GM23338 (cell line): ENCODE measurements around the gene MEGF9. TPM values are rescaled to one million over a fixed set of nuclear protein-coding genes. Genes with fewer than 3 reads are reported as not detected.

Experiments
- ATAC-seq: fragments of 200-7000 bp; cut with Tn5 transposase; 3 replicates; pipeline ENCODE4 v1.9.1; 2020
- DNase-seq: peaks from one replicate; pipeline ENCODE4 v3.0.0-alpha.2; 2015; ENCODE audit warnings: low spot score
- H2AFZ ChIP-seq: fragments of 200-600 bp; sonication (generic); 2 replicates; pipeline ENCODE4 v1.8.0; 2016; ENCODE audit warnings: antibody characterized with exemption, mild to moderate bottlenecking, moderate library complexity
- H3F3A ChIP-seq: fragments of 200-600 bp; sonication (generic); replicated peaks from 2 replicates; pipeline ENCODE4 v1.8.0; 2017; ENCODE audit warnings: antibody characterized with exemption, mixed run types, low read depth
- H3K27ac ChIP-seq: fragments of 200-600 bp; sonication (generic); 2 replicates; pipeline ENCODE4 v1.6.1; 2016; ENCODE audit warnings: low read depth
- H3K27me3 ChIP-seq: fragments of 200-600 bp; sonication (generic); 2 replicates; pipeline ENCODE4 v1.8.0; 2016; ENCODE audit warnings: mild to moderate bottlenecking, mixed run types, moderate library complexity; ENCODE audit not compliant: insufficient read depth
- H3K36me3 ChIP-seq: fragments of 200-600 bp; sonication (generic); 2 replicates; pipeline ENCODE4 v1.8.0; 2016; ENCODE audit warnings: mild to moderate bottlenecking; ENCODE audit not compliant: insufficient read depth
- H3K4me1 ChIP-seq: fragments of 200-600 bp; sonication (generic); 2 replicates; pipeline ENCODE4 v1.8.0; 2016; ENCODE audit warnings: mild to moderate bottlenecking, moderate library complexity; ENCODE audit not compliant: insufficient read depth
- H3K4me2 ChIP-seq: fragments of 200-600 bp; sonication (generic); 2 replicates; pipeline ENCODE4 v1.7.1; 2017; ENCODE audit warnings: mixed run types
- H3K4me3 ChIP-seq: fragments of 200-600 bp; sonication (generic); 2 replicates; pipeline ENCODE4 v1.6.1; 2016; ENCODE audit warnings: mixed run types
- H3K79me2 ChIP-seq: fragments of 200-600 bp; sonication (generic); replicated peaks from 2 replicates; pipeline ENCODE4 v1.8.0; 2017; ENCODE audit warnings: mild to moderate bottlenecking; ENCODE audit not compliant: insufficient read depth
- H3K9me2 ChIP-seq: fragments of 200-600 bp; sonication (generic); 2 replicates; pipeline ENCODE4 v1.8.0; 2017; ENCODE audit not compliant: insufficient read depth
- H4K20me1 ChIP-seq: fragments of 200-600 bp; sonication (generic); replicated peaks from 2 replicates; pipeline ENCODE4 v1.8.0; 2017; ENCODE audit warnings: mild to moderate bottlenecking; ENCODE audit not compliant: insufficient read depth
- H3K27ac Mint-ChIP-seq: 2 replicates; pipeline ENCODE4 v1.8.0; 2020; ENCODE audit warnings: inconsistent platforms, mild to moderate bottlenecking, moderate library complexity, mixed read lengths
- H3K27me3 Mint-ChIP-seq: 3 replicates; pipeline ENCODE4 v1.8.0; 2022; ENCODE audit warnings: low read depth, mild to moderate bottlenecking, moderate library complexity, mixed read lengths, inconsistent platforms; ENCODE audit not compliant: insufficient read depth, poor library complexity
- H3K36me3 Mint-ChIP-seq: 3 replicates; pipeline ENCODE4 v1.8.0; 2021; ENCODE audit warnings: low read depth, mild to moderate bottlenecking, inconsistent platforms, moderate library complexity, mixed read lengths
- H3K4me1 Mint-ChIP-seq: 3 replicates; pipeline ENCODE4 v1.8.0; 2020; ENCODE audit warnings: mild to moderate bottlenecking, inconsistent platforms, mixed read lengths
- H3K4me3 Mint-ChIP-seq: 3 replicates; pipeline ENCODE4 v1.8.0; 2021; ENCODE audit warnings: moderate library complexity, mild to moderate bottlenecking, inconsistent platforms, mixed read lengths
- H3K9me3 Mint-ChIP-seq: 3 replicates; pipeline ENCODE4 v1.8.0; 2020; ENCODE audit warnings: moderate library complexity, mild to moderate bottlenecking, inconsistent platforms, mixed read lengths
- CREB1 ChIP-seq: fragments of 250-450 bp; sonication (Bioruptor Pico); IDR thresholded peaks from 2 replicates; pipeline ENCODE4 v1.5.0; 2020; ENCODE audit warnings: low read depth, mild to moderate bottlenecking, moderate library complexity
- EZH2 ChIP-seq: fragments of 200-600 bp; sonication (generic); IDR thresholded peaks from one replicate; pipeline ENCODE4 v1.8.0; 2017; ENCODE audit warnings: antibody characterized with exemption, mild to moderate bottlenecking, low read depth; ENCODE audit not compliant: unreplicated experiment
- EZH2phosphoT487 ChIP-seq: fragments of 200-600 bp; sonication (generic); IDR thresholded peaks from one replicate; pipeline ENCODE4 v1.8.1; 2018; ENCODE audit warnings: antibody characterized with exemption; ENCODE audit not compliant: unreplicated experiment
- JUNB ChIP-seq: IDR thresholded peaks from one replicate; pipeline ENCODE4 v1.6.1; 2016; ENCODE audit warnings: antibody characterized with exemption; ENCODE audit not compliant: unreplicated experiment
- NANOG ChIP-seq: IDR thresholded peaks from 2 replicates; pipeline ENCODE4 v1.6.1; 2016; ENCODE audit warnings: antibody characterized with exemption, borderline replicate concordance
- POLR2AphosphoS5 ChIP-seq: IDR thresholded peaks from 2 replicates; pipeline ENCODE4 v1.6.1; 2016; ENCODE audit warnings: antibody characterized with exemption, low read depth
- STAT1 ChIP-seq: IDR thresholded peaks from one replicate; pipeline ENCODE4 v1.6.1; 2016; ENCODE audit warnings: antibody characterized with exemption; ENCODE audit not compliant: unreplicated experiment
- ZNF114 ChIP-seq: fragments of 250-450 bp; sonication (Bioruptor Pico); IDR thresholded peaks from 2 replicates; pipeline ENCODE4 v1.5.0; 2020; ENCODE audit warnings: mild to moderate bottlenecking, moderate library complexity
- ZNF331 ChIP-seq: fragments of 250-450 bp; sonication (Bioruptor Pico); IDR thresholded peaks from 2 replicates; pipeline ENCODE4 v1.5.0; 2020; ENCODE audit warnings: low read depth, mild to moderate bottlenecking, moderate library complexity
- polyA plus RNA-seq: library from polyadenylated mRNA; unstranded; fragments of >200 nt; fragmentation: Nextera tagmentation; extraction: Ambion mirVana; gene quantifications from 2 replicates; pipeline ENCODE4 v1.2.1, GENCODE V29; 2016
- total RNA-seq: library from RNA; depleted of rRNA; stranded (reverse); fragments of >200 nt; shearing (Covaris generic); gene quantifications from 2 replicates; pipeline ENCODE4 v1.2.3, GENCODE V29; 2014
- TF ChIP-seq, protein P1 (sequence below): IDR thresholded peaks from 2 replicates; pipeline ENCODE4 v1.6.1; 2016; ENCODE audit warnings: antibody characterized with exemption
- TF ChIP-seq, protein P2 (sequence below): fragments of 250-450 bp; sonication (Bioruptor Pico); IDR thresholded peaks from 2 replicates; pipeline ENCODE4 v1.5.0; 2020; ENCODE audit warnings: mild to moderate bottlenecking, moderate library complexity
- TF ChIP-seq, protein P3 (sequence below), 2 experiments: fragments of 200-600 bp in 1 of 2; sonication (generic) in 1 of 2; conservative IDR thresholded peaks; 2 replicates each; pipeline versions ENCODE4 v1.5.1 to v1.6.1; 2016 to 2017; ENCODE audit warnings: antibody characterized with exemption in 2 of 2, low read depth in 2 of 2, mild to moderate bottlenecking in 2 of 2, moderate library complexity in 1 of 2
- TF ChIP-seq, protein P4 (sequence below): IDR thresholded peaks from one replicate; pipeline ENCODE4 v1.6.1; 2018; ENCODE audit warnings: antibody characterized with exemption; ENCODE audit not compliant: unreplicated experiment

The MEGF9 gene
- total and polyA plus RNA-seq, 2 experiments from 2014 or later = 0.87 to 1.6 TPM

DNA sequence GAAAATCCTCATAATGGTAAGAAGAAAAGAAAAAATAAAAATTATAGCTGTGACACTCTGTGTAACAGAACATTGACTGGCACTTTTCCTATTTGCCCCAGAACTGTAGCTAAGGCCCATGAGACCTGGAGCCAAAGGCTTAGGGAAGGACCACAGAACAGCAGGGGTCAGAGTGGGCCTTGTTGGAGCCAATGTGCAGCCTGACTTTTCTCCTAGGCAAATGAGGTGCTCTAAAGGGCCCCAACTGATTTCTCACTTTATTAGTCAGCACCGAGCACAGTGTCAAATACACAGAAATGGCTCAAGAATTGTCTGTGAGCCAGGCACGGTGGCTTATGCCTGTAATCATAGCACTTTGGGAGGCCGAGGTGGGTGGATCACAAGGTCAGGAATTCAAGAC lies 4.0 kb upstream of the MEGF9 start:
- Histone ChIP-seq H3K27ac (no peak overlapping the region), H3F3A (0 out of 2 replicates have a peak, but pooled peaks cover 4% of the 10 kb centered on the region), H2AFZ (no peak overlapping the region), H3K79me2 (no peaks in the 10 kb centered on the region), H4K20me1 (no peaks in the 10 kb centered on the region), H3K4me1 (peaks cover 10% of the 10 kb centered on the region), H3K9me2 (no peaks in the 10 kb centered on the region), H3K4me3 (no peak overlapping the region), H3K4me2 (no peak overlapping the region), H3K36me3 (no peaks in the 10 kb centered on the region), H3K27me3 (peaks cover 10% of the 10 kb centered on the region)
- no peak for TF ChIP-seq STAT1
- TF ChIP-seq, protein P1, sequence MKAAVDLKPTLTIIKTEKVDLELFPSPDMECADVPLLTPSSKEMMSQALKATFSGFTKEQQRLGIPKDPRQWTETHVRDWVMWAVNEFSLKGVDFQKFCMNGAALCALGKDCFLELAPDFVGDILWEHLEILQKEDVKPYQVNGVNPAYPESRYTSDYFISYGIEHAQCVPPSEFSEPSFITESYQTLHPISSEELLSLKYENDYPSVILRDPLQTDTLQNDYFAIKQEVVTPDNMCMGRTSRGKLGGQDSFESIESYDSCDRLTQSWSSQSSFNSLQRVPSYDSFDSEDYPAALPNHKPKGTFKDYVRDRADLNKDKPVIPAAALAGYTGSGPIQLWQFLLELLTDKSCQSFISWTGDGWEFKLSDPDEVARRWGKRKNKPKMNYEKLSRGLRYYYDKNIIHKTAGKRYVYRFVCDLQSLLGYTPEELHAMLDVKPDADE = no peak
- TF ChIP-seq, protein P2, sequence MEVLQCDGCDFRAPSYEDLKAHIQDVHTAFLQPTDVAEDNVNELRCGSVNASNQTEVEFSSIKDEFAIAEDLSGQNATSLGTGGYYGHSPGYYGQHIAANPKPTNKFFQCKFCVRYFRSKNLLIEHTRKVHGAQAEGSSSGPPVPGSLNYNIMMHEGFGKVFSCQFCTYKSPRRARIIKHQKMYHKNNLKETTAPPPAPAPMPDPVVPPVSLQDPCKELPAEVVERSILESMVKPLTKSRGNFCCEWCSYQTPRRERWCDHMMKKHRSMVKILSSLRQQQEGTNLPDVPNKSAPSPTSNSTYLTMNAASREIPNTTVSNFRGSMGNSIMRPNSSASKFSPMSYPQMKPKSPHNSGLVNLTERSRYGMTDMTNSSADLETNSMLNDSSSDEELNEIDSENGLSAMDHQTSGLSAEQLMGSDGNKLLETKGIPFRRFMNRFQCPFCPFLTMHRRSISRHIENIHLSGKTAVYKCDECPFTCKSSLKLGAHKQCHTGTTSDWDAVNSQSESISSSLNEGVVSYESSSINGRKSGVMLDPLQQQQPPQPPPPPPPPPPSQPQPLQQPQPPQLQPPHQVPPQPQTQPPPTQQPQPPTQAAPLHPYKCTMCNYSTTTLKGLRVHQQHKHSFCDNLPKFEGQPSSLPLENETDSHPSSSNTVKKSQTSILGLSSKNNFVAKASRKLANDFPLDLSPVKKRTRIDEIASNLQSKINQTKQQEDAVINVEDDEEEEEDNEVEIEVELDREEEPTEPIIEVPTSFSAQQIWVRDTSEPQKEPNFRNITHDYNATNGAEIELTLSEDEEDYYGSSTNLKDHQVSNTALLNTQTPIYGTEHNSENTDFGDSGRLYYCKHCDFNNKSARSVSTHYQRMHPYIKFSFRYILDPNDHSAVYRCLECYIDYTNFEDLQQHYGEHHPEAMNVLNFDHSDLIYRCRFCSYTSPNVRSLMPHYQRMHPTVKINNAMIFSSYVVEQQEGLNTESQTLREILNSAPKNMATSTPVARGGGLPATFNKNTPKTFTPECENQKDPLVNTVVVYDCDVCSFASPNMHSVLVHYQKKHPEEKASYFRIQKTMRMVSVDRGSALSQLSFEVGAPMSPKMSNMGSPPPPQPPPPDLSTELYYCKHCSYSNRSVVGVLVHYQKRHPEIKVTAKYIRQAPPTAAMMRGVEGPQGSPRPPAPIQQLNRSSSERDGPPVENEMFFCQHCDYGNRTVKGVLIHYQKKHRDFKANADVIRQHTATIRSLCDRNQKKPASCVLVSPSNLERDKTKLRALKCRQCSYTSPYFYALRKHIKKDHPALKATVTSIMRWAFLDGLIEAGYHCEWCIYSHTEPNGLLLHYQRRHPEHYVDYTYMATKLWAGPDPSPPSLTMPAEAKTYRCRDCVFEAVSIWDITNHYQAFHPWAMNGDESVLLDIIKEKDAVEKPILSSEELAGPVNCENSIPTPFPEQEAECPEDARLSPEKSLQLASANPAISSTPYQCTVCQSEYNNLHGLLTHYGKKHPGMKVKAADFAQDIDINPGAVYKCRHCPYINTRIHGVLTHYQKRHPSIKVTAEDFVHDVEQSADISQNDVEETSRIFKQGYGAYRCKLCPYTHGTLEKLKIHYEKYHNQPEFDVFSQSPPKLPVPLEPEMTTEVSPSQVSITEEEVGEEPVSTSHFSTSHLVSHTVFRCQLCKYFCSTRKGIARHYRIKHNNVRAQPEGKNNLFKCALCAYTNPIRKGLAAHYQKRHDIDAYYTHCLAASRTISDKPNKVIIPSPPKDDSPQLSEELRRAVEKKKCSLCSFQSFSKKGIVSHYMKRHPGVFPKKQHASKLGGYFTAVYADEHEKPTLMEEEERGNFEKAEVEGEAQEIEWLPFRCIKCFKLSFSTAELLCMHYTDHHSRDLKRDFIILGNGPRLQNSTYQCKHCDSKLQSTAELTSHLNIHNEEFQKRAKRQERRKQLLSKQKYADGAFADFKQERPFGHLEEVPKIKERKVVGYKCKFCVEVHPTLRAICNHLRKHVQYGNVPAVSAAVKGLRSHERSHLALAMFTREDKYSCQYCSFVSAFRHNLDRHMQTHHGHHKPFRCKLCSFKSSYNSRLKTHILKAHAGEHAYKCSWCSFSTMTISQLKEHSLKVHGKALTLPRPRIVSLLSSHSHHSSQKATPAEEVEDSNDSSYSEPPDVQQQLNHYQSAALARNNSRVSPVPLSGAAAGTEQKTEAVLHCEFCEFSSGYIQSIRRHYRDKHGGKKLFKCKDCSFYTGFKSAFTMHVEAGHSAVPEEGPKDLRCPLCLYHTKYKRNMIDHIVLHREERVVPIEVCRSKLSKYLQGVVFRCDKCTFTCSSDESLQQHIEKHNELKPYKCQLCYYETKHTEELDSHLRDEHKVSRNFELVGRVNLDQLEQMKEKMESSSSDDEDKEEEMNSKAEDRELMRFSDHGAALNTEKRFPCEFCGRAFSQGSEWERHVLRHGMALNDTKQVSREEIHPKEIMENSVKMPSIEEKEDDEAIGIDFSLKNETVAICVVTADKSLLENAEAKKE (CRISPR knock-in tag) = no peak
- TF ChIP-seq EZH2 = no peak
- TF ChIP-seq JUNB = no peak
- no peak for TF ChIP-seq CREB1 (CRISPR knock-in tag)
- TF ChIP-seq EZH2phosphoT487 = no peak
- TF ChIP-seq, protein P3, sequence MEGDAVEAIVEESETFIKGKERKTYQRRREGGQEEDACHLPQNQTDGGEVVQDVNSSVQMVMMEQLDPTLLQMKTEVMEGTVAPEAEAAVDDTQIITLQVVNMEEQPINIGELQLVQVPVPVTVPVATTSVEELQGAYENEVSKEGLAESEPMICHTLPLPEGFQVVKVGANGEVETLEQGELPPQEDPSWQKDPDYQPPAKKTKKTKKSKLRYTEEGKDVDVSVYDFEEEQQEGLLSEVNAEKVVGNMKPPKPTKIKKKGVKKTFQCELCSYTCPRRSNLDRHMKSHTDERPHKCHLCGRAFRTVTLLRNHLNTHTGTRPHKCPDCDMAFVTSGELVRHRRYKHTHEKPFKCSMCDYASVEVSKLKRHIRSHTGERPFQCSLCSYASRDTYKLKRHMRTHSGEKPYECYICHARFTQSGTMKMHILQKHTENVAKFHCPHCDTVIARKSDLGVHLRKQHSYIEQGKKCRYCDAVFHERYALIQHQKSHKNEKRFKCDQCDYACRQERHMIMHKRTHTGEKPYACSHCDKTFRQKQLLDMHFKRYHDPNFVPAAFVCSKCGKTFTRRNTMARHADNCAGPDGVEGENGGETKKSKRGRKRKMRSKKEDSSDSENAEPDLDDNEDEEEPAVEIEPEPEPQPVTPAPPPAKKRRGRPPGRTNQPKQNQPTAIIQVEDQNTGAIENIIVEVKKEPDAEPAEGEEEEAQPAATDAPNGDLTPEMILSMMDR (conservative IDR thresholded peaks at IDR 0.05; ENCODE audit: low read depth in 2 of 2) = no peak
- no peak for TF ChIP-seq NANOG
- no peak for TF ChIP-seq POLR2AphosphoS5
- no peak for TF ChIP-seq ZNF114
- TF ChIP-seq, protein P4, sequence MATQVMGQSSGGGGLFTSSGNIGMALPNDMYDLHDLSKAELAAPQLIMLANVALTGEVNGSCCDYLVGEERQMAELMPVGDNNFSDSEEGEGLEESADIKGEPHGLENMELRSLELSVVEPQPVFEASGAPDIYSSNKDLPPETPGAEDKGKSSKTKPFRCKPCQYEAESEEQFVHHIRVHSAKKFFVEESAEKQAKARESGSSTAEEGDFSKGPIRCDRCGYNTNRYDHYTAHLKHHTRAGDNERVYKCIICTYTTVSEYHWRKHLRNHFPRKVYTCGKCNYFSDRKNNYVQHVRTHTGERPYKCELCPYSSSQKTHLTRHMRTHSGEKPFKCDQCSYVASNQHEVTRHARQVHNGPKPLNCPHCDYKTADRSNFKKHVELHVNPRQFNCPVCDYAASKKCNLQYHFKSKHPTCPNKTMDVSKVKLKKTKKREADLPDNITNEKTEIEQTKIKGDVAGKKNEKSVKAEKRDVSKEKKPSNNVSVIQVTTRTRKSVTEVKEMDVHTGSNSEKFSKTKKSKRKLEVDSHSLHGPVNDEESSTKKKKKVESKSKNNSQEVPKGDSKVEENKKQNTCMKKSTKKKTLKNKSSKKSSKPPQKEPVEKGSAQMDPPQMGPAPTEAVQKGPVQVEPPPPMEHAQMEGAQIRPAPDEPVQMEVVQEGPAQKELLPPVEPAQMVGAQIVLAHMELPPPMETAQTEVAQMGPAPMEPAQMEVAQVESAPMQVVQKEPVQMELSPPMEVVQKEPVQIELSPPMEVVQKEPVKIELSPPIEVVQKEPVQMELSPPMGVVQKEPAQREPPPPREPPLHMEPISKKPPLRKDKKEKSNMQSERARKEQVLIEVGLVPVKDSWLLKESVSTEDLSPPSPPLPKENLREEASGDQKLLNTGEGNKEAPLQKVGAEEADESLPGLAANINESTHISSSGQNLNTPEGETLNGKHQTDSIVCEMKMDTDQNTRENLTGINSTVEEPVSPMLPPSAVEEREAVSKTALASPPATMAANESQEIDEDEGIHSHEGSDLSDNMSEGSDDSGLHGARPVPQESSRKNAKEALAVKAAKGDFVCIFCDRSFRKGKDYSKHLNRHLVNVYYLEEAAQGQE = no peak
- no peak for TF ChIP-seq ZNF331 (CRISPR knock-in tag)
- H3K9me3 Mint-ChIP-seq = no peaks in the 10 kb centered on the region
- no peak for ATAC-seq
- H3K4me1 Mint-ChIP-seq = peaks cover 14% of the 10 kb centered on the region
- H3K27ac Mint-ChIP-seq = no peak overlapping the region
- H3K27me3 Mint-ChIP-seq = peaks cover 13% of the 10 kb centered on the region
- H3K4me3 Mint-ChIP-seq = no peak overlapping the region
- no peaks in the 10 kb centered on the region for H3K36me3 Mint-ChIP-seq
- no peak for DNase-seq
